Measurements from ENCODE around the gene GAGE12G.
"Not testable (repeated sequence)": the region's sequence is repeated elsewhere in the genome, so short reads cannot be mapped to it uniquely, and the experiment has no call there.

Gene GAGE12G, protein sequence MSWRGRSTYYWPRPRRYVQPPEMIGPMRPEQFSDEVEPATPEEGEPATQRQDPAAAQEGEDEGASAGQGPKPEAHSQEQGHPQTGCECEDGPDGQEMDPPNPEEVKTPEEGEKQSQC

GRCh38 chrX:49570100-49570499 lies at the start of gene GAGE12G:
TSS of gene GAGE12G (plus strand) at chrX:49570400. CDS start at chrX:49571555, 1,155 bp downstream.
- not testable (repeated sequence) for DNase-seq (ENCODE audit: low read depth)

DNA sequence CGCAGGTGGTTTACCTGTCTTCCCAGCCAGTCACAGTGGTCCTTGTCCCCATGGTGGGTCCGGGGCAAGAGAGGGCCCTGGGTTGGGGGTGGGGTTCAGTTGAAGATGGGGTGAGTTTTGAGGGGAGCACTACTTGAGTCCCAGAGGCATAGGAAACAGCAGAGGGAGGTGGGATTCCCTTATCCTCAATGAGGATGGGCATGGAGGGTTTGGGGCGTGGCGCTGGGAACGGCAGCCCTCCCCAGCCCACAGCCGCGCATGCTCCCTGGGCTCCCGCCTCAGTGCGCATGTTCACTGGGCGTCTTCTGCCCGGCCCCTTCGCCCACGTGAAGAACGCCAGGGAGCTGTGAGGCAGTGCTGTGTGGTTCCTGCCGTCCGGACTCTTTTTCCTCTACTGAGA lies 38.3 kb upstream of the GAGE12G start, which contains the start of gene GAGE12C:
TSS of gene GAGE12C (plus strand) at position 301 of the 400 bp plus-strand sequence. CDS start 1,155 bp downstream, outside the sequence.
- not testable (repeated sequence) for DNase-seq (ENCODE audit: low read depth)

DNA sequence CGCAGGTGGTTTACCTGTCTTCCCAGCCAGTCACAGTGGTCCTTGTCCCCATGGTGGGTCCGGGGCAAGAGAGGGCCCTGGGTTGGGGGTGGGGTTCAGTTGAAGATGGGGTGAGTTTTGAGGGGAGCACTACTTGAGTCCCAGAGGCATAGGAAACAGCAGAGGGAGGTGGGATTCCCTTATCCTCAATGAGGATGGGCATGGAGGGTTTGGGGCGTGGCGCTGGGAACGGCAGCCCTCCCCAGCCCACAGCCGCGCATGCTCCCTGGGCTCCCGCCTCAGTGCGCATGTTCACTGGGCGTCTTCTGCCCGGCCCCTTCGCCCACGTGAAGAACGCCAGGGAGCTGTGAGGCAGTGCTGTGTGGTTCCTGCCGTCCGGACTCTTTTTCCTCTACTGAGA lies 28.8 kb upstream of the GAGE12G start, which contains the start of gene GAGE12D:
TSS of gene GAGE12D (plus strand) at position 301 of the 400 bp plus-strand sequence. CDS start 1,155 bp downstream, outside the sequence.
- not testable (repeated sequence) for DNase-seq (ENCODE audit: low read depth)

DNA sequence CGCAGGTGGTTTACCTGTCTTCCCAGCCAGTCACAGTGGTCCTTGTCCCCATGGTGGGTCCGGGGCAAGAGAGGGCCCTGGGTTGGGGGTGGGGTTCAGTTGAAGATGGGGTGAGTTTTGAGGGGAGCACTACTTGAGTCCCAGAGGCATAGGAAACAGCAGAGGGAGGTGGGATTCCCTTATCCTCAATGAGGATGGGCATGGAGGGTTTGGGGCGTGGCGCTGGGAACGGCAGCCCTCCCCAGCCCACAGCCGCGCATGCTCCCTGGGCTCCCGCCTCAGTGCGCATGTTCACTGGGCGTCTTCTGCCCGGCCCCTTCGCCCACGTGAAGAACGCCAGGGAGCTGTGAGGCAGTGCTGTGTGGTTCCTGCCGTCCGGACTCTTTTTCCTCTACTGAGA lies 19.2 kb upstream of the GAGE12G start, which contains the start of gene GAGE12E:
TSS of gene GAGE12E (plus strand) at position 301 of the 400 bp plus-strand sequence. CDS start 1,155 bp downstream, outside the sequence.
- DNase-seq (ENCODE audit: low read depth) = not testable (repeated sequence)

- not testable (repeated sequence) for DNase-seq (ENCODE audit: low read depth)
These were observed 9.7 kb upstream of the GAGE12G start, which contains the start of gene GAGE12F for GRCh38 chrX:49560542-49560941. TSS of gene GAGE12F (plus strand) at chrX:49560842. CDS start at chrX:49561997, 1,155 bp downstream.

- not testable (repeated sequence) for DNase-seq (ENCODE audit: low read depth)
These were observed 1.5 kb upstream of the GAGE12G start for GRCh38 chrX:49568728-49569127.

DNA sequence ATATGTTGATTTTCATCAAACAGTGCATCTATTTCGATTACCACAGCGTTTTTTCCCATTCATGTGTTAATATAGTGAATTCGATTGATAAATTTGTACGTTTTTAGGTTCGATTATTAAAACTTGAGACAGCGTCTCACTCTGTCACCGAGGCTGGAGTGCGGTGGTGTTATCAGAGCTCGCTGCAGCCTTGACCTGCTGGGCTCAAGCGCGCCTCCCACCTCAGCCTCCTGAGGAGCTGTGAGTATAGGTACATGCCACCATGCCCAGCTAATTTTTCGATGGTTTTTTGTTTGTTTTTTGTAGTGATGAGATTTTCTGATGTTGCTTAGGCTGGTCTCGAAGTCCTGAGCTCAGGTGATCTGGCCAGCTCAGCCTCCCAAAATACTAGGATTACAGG lies 1.0 kb upstream of the GAGE12G start:
- DNase-seq (ENCODE audit: low read depth) = not testable (repeated sequence)

GRCh38 chrX:49579649-49580048 lies 9.4 kb downstream of the GAGE12G start, which contains the start of gene GAGE12H:
TSS of gene GAGE12H (plus strand) at chrX:49579949. CDS start at chrX:49581104, 1,155 bp downstream.
- DNase-seq (ENCODE audit: low read depth) = not testable (repeated sequence)

- DNase-seq (ENCODE audit: low read depth) = not testable (repeated sequence)
These were observed 19.0 kb downstream of the GAGE12G start, which contains the start of gene GAGE2A for GRCh38 chrX:49589196-49589595. TSS of gene GAGE2A (plus strand) at chrX:49589496. CDS start at chrX:49590651, 1,155 bp downstream.

GRCh38 chrX:49589769-49590478 lies 19.7 kb downstream of the GAGE12G start:
- not testable (repeated sequence) for DNase-seq (ENCODE audit: low read depth)

DNA sequence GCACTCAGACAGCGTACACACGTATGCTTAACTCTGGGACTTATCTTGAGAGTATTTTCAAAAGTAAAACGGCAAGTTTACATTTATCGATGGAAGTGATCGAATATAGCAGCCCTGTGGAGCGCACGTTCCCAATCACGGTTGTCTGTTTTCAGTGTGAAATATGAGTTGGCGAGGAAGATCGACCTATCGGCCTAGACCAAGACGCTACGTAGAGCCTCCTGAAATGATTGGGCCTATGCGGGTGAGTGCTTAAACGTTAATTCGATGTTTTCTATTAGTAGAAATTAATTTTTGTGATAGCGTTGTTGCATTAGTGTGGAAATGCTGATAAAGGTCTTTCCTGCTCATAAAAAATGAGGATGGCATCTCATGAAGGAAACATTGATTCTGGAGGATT lies 20.3 kb downstream of the GAGE12G start:
- DNase-seq (ENCODE audit: low read depth) = not testable (repeated sequence)

GRCh38 chrX:49598720-49599119 lies 28.5 kb downstream of the GAGE12G start, which contains the start of gene GAGE1:
TSS of gene GAGE1 (plus strand) at chrX:49599020. CDS start at chrX:49600175, 1,155 bp downstream.
- DNase-seq (ENCODE audit: low read depth) = not testable (repeated sequence)

- DNase-seq (ENCODE audit: low read depth) = no peak
These were observed 40.6 kb downstream of the GAGE12G start for GRCh38 chrX:49610718-49611310.

DNA sequence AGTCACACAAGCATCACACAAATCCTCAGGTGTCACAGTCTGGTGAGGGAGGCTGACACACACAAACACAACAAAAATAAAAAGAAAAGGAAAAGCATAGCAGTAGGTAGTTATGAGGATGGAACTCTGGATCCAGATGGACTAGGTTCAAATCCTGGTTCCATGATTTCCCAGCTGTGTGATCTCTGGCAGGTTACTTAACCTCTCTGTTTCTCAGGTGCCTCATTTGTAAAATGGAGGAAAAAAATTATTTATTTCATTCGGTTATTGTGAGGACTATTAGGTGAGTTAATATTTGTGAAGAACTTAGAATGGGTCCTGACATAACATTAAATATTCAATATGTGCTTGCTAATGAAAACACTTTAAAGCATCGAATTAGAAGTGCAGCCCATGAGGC lies 48.4 kb downstream of the GAGE12G start:
- DNase-seq (ENCODE audit: low read depth) = no peak
